Activated CD8-positive, alpha-beta T cell treated with anti-CD3 and anti-CD28 coated beads, Interleukin-2, amount 10 ng/mL, durations not matched to agents 7 days and 5 days (primary cell): Measurements from ENCODE around the gene TIMELESS. TPM values are rescaled to one million over a fixed set of nuclear protein-coding genes. Genes with fewer than 3 reads are reported as not detected.
"Not testable (repeated sequence)": the region's sequence is repeated elsewhere in the genome, so short reads cannot be mapped to it uniquely, and the experiment has no call there.

Experiments used
- ATAC-seq: fragments of 150-1000 bp; cut with Tn5 transposase; one replicate; pipeline ENCODE4 v1.10.0; 2021; ENCODE audit warnings: moderate library complexity
- CTCF ChIA-PET: fragments of 350-600 bp; sonication (Branson Sonifier 250); formaldehyde crosslinking; loops from one replicate; lab custom pipeline; 2021; ENCODE audit warnings: antibody characterized with exemption; lab: Charles Lee
- POLR2A ChIA-PET: fragments of 350-600 bp; sonication (Branson Sonifier 250); formaldehyde crosslinking; loops from one replicate; lab custom pipeline; 2021; ENCODE audit warnings: antibody characterized with exemption; lab: Charles Lee
- DNase-seq: peaks from one replicate; pipeline ENCODE4 v3.0.0-alpha.2; 2020
- H3K27ac Mint-ChIP-seq: one replicate; pipeline ENCODE4 v1.8.0; 2021; ENCODE audit warnings: mild to moderate bottlenecking, mixed read lengths
- H3K27me3 Mint-ChIP-seq: one replicate; pipeline ENCODE4 v1.8.0; 2021; ENCODE audit warnings: low read depth, mixed read lengths
- H3K36me3 Mint-ChIP-seq: one replicate; pipeline ENCODE4 v1.8.0; 2021; ENCODE audit warnings: low read depth, mixed read lengths
- H3K4me1 Mint-ChIP-seq: one replicate; pipeline ENCODE4 v1.8.0; 2021; ENCODE audit warnings: low read depth, mixed read lengths
- H3K4me3 Mint-ChIP-seq: one replicate; pipeline ENCODE4 v1.8.0; 2021; ENCODE audit warnings: mild to moderate bottlenecking, mixed read lengths
- H3K9me3 Mint-ChIP-seq: one replicate; pipeline ENCODE4 v1.8.0; 2022; ENCODE audit warnings: mixed read lengths; ENCODE audit not compliant: insufficient read depth
- total RNA-seq, 2 experiments: library from RNA; stranded (reverse); gene quantifications; one replicate each; pipeline ENCODE4 v1.2.3, GENCODE V29; 2021

The TIMELESS gene
- total RNA-seq, 2 experiments from 2014 or later: 62.7 to 65.7 TPM

DNA sequence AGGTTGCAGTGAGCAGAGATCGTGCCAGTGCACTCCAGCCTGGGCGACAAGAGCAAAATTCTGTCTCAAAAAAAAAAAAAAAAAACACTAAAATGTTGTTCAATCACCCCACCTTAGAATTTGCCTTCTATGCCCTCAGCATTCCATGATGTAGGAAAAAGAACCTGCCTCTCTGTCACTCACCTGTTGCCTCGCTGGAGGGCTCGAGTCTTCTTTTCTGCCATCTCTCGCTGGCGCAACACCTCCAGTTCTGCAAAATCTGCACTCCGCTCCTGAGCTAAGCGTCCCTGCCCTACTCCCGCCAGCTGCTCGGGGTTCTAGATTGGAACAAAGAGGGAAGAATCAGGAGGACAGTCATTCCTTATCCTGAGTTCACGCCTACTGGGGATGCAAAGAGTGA, 17.9 kb downstream of the TIMELESS start:
- DNase-seq: no peak
- no peak for ATAC-seq
- H3K27me3 Mint-ChIP-seq: no peaks in the 10 kb centered on the region
- H3K9me3 Mint-ChIP-seq: no peaks in the 10 kb centered on the region
- H3K4me3 Mint-ChIP-seq: no peak overlapping the region
- peaks cover 40% of the 10 kb centered on the region for H3K36me3 Mint-ChIP-seq
- POLR2A ChIA-PET: no interaction called here
- H3K4me1 Mint-ChIP-seq: no peaks in the 10 kb centered on the region
- CTCF ChIA-PET: no interaction called here
- H3K27ac Mint-ChIP-seq: no peak overlapping the region

DNA sequence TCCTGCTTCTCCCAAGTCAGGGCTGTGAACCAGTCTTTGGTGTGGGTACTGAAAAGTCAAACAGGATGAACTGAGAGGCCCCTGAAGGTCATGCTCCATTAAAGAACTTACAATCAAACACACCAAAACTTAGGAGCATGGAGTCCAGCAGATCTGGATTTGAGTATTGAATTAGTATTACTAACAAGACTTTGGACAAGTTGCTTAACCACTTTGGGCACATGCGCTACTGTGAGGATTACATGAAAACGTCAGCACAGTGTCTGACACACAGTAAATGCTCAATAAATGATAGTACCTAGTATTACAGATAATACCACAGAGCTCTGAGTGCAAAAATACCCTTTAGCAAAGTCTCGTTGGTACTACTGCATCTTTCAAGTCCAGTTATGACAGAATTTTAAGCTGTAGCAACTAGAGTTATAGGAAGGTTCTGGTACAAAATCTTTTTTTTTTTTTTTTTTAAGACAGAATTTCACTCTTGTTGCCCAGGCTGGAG, 23.2 kb downstream of the TIMELESS start:
- Mint-ChIP-seq H3K27me3 (no peaks in the 10 kb centered on the region), H3K9me3 (no peaks in the 10 kb centered on the region), H3K4me3 (no peak overlapping the region), H3K4me1 (peaks cover 8% of the 10 kb centered on the region), H3K36me3 (peaks cover 66% of the 10 kb centered on the region), H3K27ac (no peak overlapping the region)
- ChIA-PET POLR2A (interaction anchor here (0.7 kb wide), 1 partner anchor 23 kb away, joined by 6 read pairs; the partner anchor contains the start of gene TIMELESS), CTCF (no interaction called here)
- DNase-seq (no peak), ATAC-seq (no peak)

DNA sequence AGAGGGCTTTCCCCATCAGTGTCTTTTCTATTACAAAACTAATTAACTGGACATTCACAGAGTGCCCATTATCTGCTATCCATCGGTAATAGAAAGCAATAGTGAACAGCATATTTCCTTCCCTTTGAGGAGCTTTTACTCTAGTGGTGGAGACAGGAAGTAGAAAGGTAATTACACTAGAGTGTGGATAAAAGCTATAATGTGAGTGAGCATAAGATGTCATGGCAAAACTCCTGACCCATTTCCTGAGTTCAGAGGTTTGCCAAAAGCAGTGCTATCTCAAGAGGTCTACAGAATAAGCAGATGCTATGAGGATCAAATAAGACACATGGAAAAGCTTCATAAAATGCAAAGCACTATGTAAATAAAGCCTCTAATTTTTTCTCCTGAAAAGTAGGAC, 24.0 kb downstream of the TIMELESS start:
- CTCF ChIA-PET: interaction anchor here (1.2 to 3.5 kb wide), 2 partner anchors 29 to 39 kb away, joined by 3 to 13 read pairs; no protein-coding TSS in a partner anchor
- POLR2A ChIA-PET: interaction anchor here (0.5 to 1.1 kb wide), 3 partner anchors 23 to 87 kb away, joined by 3 read pairs; partner anchors contain the start of genes IL23A and TIMELESS
- no peaks in the 10 kb centered on the region for H3K9me3 Mint-ChIP-seq
- ATAC-seq (no peak), DNase-seq (no peak)
- no peaks in the 10 kb centered on the region for H3K27me3 Mint-ChIP-seq
- peak overlapping the region; percentile 62 for H3K27ac Mint-ChIP-seq
- no peak overlapping the region for H3K4me3 Mint-ChIP-seq
- H3K36me3 Mint-ChIP-seq: peaks cover 64% of the 10 kb centered on the region
- H3K4me1 Mint-ChIP-seq: peaks cover 8% of the 10 kb centered on the region

DNA sequence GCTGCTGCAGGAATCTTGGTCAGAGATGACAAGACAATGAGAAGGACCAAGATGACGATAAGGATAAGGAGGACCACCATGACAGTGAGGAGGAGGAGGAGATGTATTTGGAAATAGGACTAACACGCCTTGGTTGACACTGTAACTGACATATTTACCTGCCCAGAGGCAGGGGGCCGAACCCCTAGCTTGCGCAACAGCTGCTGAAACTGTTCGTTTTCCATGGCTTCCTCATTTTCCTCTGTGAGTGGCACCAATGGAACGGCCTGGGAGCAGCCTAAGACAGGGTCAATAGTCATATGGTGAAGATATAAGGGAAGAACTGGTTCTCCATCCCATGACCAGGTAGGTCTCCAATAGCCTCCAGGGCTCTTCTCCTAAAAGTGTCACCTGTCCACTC, 28.8 kb downstream of the TIMELESS start:
- POLR2A ChIA-PET: no interaction called here
- DNase-seq (no peak), ATAC-seq (no peak)
- no peaks in the 10 kb centered on the region for H3K27me3 Mint-ChIP-seq
- H3K4me3 Mint-ChIP-seq: no peak overlapping the region
- peaks cover 65% of the 10 kb centered on the region for H3K36me3 Mint-ChIP-seq
- no peaks in the 10 kb centered on the region for H3K9me3 Mint-ChIP-seq
- peaks cover 6% of the 10 kb centered on the region for H3K4me1 Mint-ChIP-seq
- CTCF ChIA-PET: no interaction called here
- H3K27ac Mint-ChIP-seq: no peak overlapping the region

DNA sequence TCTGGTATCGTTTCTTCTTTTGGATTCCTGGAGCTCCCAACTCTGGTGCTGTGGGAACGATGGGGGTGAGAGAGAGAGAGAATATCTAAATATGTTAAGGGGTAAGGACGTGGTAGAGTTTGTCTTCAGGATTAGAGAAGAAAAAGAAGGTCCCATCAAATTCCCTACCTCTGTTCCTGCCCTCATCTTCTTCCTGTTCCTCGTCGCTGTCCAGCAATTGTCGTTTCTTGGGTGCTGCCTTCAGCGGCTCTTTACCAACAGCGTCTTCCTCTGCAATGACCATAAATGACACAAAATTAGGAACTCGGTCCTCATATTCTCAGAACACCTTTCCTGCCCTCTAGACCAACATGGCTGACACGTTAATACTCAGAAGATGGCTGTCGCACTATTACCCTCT, 31.5 kb downstream of the TIMELESS start:
- Mint-ChIP-seq H3K4me3 (no peak overlapping the region), H3K9me3 (no peaks in the 10 kb centered on the region), H3K27ac (no peak overlapping the region), H3K4me1 (no peaks in the 10 kb centered on the region), H3K36me3 (peaks cover 48% of the 10 kb centered on the region), H3K27me3 (no peaks in the 10 kb centered on the region)
- ChIA-PET CTCF (interaction anchor here (1.2 kb wide), 1 partner anchor 46 kb away, joined by 7 read pairs; no protein-coding TSS in a partner anchor), POLR2A (no interaction called here)
- DNase-seq (no peak), ATAC-seq (no peak)

DNA sequence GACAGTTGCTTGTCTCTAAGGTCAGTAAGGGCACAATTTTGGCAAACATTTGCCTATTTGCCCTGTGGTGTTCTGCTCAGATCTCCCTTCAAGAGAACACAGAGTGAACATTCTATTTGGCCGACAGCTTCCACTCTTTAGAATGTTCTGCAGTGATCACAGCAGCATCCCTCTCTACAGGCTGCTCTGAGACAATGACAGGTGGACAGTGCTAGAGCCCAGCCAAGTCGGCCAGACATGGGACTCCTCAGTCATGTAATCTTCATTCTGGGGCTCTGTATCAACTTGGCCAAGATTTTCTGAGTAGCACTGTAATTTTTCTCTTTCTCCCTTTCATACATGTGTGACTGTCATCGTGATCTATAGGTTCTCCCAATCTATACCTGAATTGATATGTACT, 34.8 kb downstream of the TIMELESS start:
- Mint-ChIP-seq H3K27me3 (no peaks in the 10 kb centered on the region), H3K4me3 (no peak overlapping the region), H3K9me3 (no peaks in the 10 kb centered on the region), H3K4me1 (no peaks in the 10 kb centered on the region), H3K27ac (no peak overlapping the region), H3K36me3 (peaks cover 31% of the 10 kb centered on the region)
- no peak for ATAC-seq
- DNase-seq: no peak
- ChIA-PET CTCF (no interaction called here), POLR2A (interaction anchor here (0.6 kb wide), 1 partner anchor 36 kb away, joined by 4 read pairs; no protein-coding TSS in a partner anchor)

DNA sequence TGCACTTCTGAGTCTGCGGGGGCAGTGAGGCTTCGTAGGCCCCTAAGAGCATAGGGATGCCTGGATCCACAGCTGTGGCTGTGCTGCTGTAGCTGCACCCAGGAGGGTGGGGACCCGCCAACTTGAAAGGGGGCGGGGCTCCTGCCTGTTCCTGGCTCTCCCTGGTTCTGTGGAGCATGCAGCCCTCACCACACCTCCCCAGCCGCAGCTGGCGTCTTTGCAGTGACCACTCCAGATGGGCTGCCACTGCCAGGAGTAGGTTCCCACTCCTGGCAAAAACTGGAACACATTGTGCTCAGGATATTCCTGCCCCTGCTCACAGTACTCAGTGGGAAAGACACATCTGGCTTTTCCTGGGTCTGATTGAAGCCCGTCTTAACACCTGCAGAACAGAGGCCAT, 35.8 kb downstream of the TIMELESS start:
- no peak for ATAC-seq
- H3K36me3 Mint-ChIP-seq: peaks cover 26% of the 10 kb centered on the region
- no peak for DNase-seq
- no peak overlapping the region for H3K4me3 Mint-ChIP-seq
- H3K27me3 Mint-ChIP-seq: no peaks in the 10 kb centered on the region
- H3K4me1 Mint-ChIP-seq: no peaks in the 10 kb centered on the region
- H3K27ac Mint-ChIP-seq: no peak overlapping the region
- ChIA-PET POLR2A (no interaction called here), CTCF (interaction anchor here (0.6 kb wide), 1 partner anchor 321 kb away, joined by 3 read pairs; no protein-coding TSS in a partner anchor)
- no peaks in the 10 kb centered on the region for H3K9me3 Mint-ChIP-seq

DNA sequence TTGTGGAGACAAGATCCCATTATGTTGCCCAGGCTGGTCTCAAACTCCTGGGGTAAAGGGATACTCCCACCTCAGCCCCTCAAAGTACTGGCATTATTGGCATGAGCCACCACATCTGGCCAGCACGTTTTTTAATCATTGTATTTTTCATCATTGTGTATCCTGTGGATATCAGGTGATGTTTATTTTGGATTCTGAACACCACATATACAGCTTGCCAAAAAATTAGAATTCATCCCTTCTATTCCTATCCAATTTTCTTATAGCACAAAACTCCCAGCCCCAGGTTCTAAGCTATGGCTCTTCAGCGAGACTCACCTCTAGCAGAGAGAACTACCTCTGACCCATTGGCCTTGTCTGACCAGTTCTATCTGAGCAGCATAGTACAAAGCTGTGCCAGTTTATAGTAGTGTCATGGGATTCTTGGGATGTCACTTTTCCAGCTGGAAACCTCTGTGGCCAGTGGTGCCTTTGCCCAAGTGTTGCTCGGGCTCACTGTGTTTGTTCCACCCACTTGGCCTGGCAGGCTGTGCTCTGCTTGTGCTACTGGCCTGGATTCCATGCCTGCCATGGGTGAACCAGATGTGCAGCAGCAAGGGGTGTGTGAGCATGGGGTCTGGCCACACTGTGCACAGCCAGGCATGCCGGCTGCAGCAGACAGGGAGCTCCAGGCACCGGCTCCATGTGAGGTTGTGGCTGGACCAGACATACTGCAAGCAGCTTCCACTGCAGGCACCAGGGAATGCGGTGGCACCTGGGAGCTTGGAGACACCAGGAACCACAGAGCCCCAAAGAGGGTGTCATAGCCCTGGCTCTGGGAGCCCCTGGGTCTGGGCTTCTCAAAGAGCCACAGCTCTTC, 37.2 kb downstream of the TIMELESS start:
- no peaks in the 10 kb centered on the region for H3K9me3 Mint-ChIP-seq
- POLR2A ChIA-PET: interaction anchor here (0.7 kb wide), 1 partner anchor 524 kb away, joined by 3 read pairs; no protein-coding TSS in a partner anchor
- H3K27me3 Mint-ChIP-seq: no peaks in the 10 kb centered on the region
- ATAC-seq (no peak), DNase-seq (no peak)
- no peak overlapping the region for H3K4me3 Mint-ChIP-seq
- peaks cover 17% of the 10 kb centered on the region for H3K36me3 Mint-ChIP-seq
- CTCF ChIA-PET: no interaction called here
- no peaks in the 10 kb centered on the region for H3K4me1 Mint-ChIP-seq
- no peak overlapping the region for H3K27ac Mint-ChIP-seq

DNA sequence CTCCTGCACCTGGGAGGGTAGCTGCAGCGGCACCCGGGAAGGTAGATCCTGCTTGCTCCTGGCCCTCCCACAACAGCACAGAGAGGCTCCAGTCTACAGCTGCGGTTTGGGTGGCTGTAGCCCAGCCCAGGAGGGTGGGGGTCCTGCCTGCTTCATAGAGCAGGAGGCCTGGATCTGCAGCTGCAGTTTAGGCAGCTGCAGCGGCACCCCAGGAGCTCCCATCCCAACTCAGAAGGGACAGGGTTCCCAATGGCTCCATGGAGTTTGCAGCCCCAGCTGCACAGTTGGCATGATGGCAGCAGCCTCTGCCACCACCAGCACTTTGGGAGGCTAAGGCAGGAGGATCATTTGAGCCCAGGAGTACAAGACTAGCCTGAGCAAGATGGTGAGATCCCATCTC, 38.5 kb downstream of the TIMELESS start:
- Mint-ChIP-seq H3K36me3 (peaks cover 7% of the 10 kb centered on the region), H3K4me1 (no peaks in the 10 kb centered on the region), H3K27me3 (no peaks in the 10 kb centered on the region), H3K27ac (no peak overlapping the region), H3K9me3 (no peaks in the 10 kb centered on the region), H3K4me3 (no peak overlapping the region)
- CTCF ChIA-PET: no interaction called here
- DNase-seq (no peak), ATAC-seq (no peak)
- POLR2A ChIA-PET: no interaction called here

DNA sequence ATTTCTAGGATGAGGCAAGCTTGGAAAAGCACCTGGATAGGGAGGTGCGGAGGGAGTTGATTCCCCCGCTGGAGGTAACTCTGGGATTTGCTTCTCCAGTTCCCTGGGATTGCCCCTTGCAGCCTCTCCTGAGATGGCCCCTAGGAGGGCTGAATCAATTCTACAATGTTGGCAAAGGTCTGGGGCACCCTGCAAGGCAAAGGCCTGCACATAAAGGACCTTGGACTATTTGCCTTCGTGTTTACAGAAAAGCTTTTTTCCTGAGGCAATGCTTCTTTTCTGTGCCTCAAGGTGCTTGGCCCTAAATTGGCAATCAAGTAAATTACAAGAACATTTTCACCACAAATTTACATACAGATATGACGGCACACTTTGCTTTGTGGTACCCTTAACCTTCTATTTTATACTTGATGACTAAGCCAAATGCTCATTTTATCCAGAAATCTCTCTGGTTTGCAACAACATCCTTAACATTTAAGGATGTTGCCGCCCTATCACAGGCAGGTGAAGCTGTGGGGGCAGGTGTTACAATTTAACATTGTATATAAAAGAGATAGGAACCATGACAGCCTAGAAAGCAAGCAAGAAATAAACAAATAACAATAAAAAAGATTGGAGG, 40.3 kb downstream of the TIMELESS start:
- H3K4me1 Mint-ChIP-seq: no peaks in the 10 kb centered on the region
- POLR2A ChIA-PET: no interaction called here
- CTCF ChIA-PET: no interaction called here
- no peaks in the 10 kb centered on the region for H3K27me3 Mint-ChIP-seq
- H3K4me3 Mint-ChIP-seq: no peak overlapping the region
- H3K9me3 Mint-ChIP-seq: no peaks in the 10 kb centered on the region
- DNase-seq (no peak), ATAC-seq (no peak)
- H3K36me3 Mint-ChIP-seq: peaks cover 4% of the 10 kb centered on the region
- no peak overlapping the region for H3K27ac Mint-ChIP-seq

DNA sequence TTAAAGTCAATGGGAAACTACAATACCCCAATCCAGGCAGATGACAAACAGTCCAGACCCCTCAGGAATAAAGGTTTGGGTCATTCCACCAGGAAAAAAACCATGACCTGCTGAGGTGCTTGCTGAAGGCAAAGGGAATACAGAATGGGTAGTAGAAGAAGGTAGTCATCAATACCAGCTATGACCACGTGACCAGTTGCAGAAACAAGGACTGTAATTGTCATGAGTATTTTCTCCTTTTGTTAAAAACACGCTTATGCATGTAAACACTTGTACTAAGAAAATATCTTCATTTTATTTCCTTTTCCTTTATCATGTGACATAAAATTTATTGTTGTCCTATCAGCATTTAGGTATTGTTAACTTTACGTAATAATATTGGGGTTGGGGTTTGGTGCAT, 45.0 kb downstream of the TIMELESS start:
- H3K9me3 Mint-ChIP-seq, H3K4me3 Mint-ChIP-seq, ATAC-seq, CTCF ChIA-PET, H3K36me3 Mint-ChIP-seq, POLR2A ChIA-PET, H3K27ac Mint-ChIP-seq, DNase-seq, H3K4me1 Mint-ChIP-seq, H3K27me3 Mint-ChIP-seq: not testable (repeated sequence)

DNA sequence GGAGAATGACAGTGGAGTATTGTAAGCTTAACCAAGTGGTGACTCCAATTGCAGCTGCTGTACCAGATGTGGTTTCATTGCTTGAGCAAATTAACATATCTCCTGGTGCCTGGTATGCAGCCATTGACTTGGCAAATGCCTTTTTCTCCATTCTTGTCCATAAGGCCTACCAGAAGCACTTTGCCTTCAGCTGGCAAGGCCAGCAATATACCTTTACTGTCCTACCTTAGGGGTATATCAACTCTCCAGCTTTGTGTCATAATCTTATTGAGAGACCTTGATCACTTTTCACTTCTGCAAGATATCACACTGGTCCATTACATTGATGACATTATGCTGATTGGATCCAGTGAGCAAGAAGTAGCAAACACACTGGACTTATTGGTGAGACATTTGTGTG, 47.6 kb downstream of the TIMELESS start:
- H3K27ac Mint-ChIP-seq, ATAC-seq, DNase-seq, H3K27me3 Mint-ChIP-seq, H3K4me3 Mint-ChIP-seq, POLR2A ChIA-PET, CTCF ChIA-PET, H3K36me3 Mint-ChIP-seq, H3K4me1 Mint-ChIP-seq: not testable (repeated sequence)
- peaks cover 11% of the 10 kb centered on the region for H3K9me3 Mint-ChIP-seq
